ENCODE data around the gene CRIP2.

CRIP2 gene

GRCh38 chr14:105503296-105503640 lies 28.6 kb downstream of the CRIP2 start:
- H3K4me3 ChIP-seq (ENCODE audit: low read depth in 1 of 2, low read length in 1 of 2): no peak overlapping the region
- no peak overlapping the region for H3K27ac ChIP-seq
- peaks cover 10% of the 10 kb centered on the region for H3K36me3 ChIP-seq
- no peaks in the 10 kb centered on the region for H3K9me3 ChIP-seq
- H3K27me3 ChIP-seq: peaks cover 29% of the 10 kb centered on the region
- H3K4me1 ChIP-seq (ENCODE audit: control insufficient read depth in 1 of 2, insufficient read depth in 1 of 2, low read depth in 1 of 2, low read length in 1 of 2): no peaks in the 10 kb centered on the region
- TF ChIP-seq, protein P1, sequence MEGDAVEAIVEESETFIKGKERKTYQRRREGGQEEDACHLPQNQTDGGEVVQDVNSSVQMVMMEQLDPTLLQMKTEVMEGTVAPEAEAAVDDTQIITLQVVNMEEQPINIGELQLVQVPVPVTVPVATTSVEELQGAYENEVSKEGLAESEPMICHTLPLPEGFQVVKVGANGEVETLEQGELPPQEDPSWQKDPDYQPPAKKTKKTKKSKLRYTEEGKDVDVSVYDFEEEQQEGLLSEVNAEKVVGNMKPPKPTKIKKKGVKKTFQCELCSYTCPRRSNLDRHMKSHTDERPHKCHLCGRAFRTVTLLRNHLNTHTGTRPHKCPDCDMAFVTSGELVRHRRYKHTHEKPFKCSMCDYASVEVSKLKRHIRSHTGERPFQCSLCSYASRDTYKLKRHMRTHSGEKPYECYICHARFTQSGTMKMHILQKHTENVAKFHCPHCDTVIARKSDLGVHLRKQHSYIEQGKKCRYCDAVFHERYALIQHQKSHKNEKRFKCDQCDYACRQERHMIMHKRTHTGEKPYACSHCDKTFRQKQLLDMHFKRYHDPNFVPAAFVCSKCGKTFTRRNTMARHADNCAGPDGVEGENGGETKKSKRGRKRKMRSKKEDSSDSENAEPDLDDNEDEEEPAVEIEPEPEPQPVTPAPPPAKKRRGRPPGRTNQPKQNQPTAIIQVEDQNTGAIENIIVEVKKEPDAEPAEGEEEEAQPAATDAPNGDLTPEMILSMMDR (IDR thresholded peaks at IDR 0.05): no peak

GRCh38 chr14:105503935-105504692 lies 29.5 kb downstream of the CRIP2 start:
- no peaks in the 10 kb centered on the region for H3K9me3 ChIP-seq
- H3K4me3 ChIP-seq (ENCODE audit: low read depth in 1 of 2, low read length in 1 of 2): no peak overlapping the region
- H3K4me1 ChIP-seq (ENCODE audit: control insufficient read depth in 1 of 2, insufficient read depth in 1 of 2, low read depth in 1 of 2, low read length in 1 of 2): no peaks in the 10 kb centered on the region
- TF ChIP-seq, protein P1 (IDR thresholded peaks at IDR 0.05): no peak
- H3K36me3 ChIP-seq: peaks cover 2% of the 10 kb centered on the region
- no peak overlapping the region for H3K27ac ChIP-seq
- peaks cover 36% of the 10 kb centered on the region for H3K27me3 ChIP-seq

GRCh38 chr14:105505101-105505500 lies 30.5 kb downstream of the CRIP2 start:
- no peaks in the 10 kb centered on the region for H3K4me1 ChIP-seq (ENCODE audit: control insufficient read depth in 1 of 2, insufficient read depth in 1 of 2, low read depth in 1 of 2, low read length in 1 of 2)
- no peak overlapping the region for H3K4me3 ChIP-seq (ENCODE audit: low read depth in 1 of 2, low read length in 1 of 2)
- no peaks in the 10 kb centered on the region for H3K36me3 ChIP-seq
- no peak overlapping the region for H3K27ac ChIP-seq
- H3K9me3 ChIP-seq: no peaks in the 10 kb centered on the region
- H3K27me3 ChIP-seq: peaks cover 43% of the 10 kb centered on the region
- TF ChIP-seq, protein P1 (IDR thresholded peaks at IDR 0.05): no peak

- no peaks in the 10 kb centered on the region for H3K9me3 ChIP-seq
- no peak overlapping the region for H3K27ac ChIP-seq
- TF ChIP-seq, protein P1 (IDR thresholded peaks at IDR 0.05): no peak
- H3K4me3 ChIP-seq (ENCODE audit: low read depth in 1 of 2, low read length in 1 of 2): no peak overlapping the region
- peaks cover 64% of the 10 kb centered on the region for H3K27me3 ChIP-seq
- H3K4me1 ChIP-seq (ENCODE audit: control insufficient read depth in 1 of 2, insufficient read depth in 1 of 2, low read depth in 1 of 2, low read length in 1 of 2): no peaks in the 10 kb centered on the region
- H3K36me3 ChIP-seq: no peaks in the 10 kb centered on the region
Observed at GRCh38 chr14:105507247-105507646, 32.6 kb downstream of the CRIP2 start.

DNA sequence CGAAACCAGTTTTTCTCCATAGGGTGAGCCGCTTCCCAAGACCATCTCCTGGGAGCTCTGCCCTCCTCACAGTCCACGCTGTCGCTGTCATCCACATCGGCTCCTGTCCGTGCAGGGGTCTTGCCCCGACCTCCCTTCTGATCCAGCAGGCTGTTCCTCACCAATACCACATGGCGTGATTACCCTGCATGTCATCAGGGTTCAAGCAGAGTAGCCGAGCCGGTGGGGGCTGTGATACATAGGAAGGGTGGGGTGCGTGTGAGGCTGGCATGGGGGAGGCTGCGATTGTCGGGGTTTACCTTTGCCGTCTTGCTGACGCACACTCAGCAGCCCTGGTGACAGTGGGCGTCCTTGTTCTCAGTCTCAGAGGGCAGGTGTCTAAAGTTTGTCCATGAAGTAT lies 33.4 kb downstream of the CRIP2 start:
- no peaks in the 10 kb centered on the region for H3K36me3 ChIP-seq
- no peak overlapping the region for H3K4me3 ChIP-seq (ENCODE audit: low read depth in 1 of 2, low read length in 1 of 2)
- H3K4me1 ChIP-seq (ENCODE audit: control insufficient read depth in 1 of 2, insufficient read depth in 1 of 2, low read depth in 1 of 2, low read length in 1 of 2): no peaks in the 10 kb centered on the region
- H3K27me3 ChIP-seq: peaks cover 73% of the 10 kb centered on the region
- H3K9me3 ChIP-seq: no peaks in the 10 kb centered on the region
- TF ChIP-seq, protein P1 (IDR thresholded peaks at IDR 0.05): no peak
- H3K27ac ChIP-seq: no peak overlapping the region
